A673 (cell line): ENCODE results near the gene STIM1.

Source experiments
- EZH2 ChIP-seq: fragments of 200-600 bp; sonication (generic); IDR thresholded peaks from 2 replicates; pipeline ENCODE4 v1.6.1; 2017; ENCODE audit warnings: borderline replicate concordance, low read depth, mild to moderate bottlenecking, mixed read lengths, antibody characterized with exemption, low read length; ENCODE audit not compliant: poor library complexity, severe bottlenecking
- TF ChIP-seq, protein P1 (sequence below): fragments of 300-800, 200-600 bp; sonication (generic); conservative IDR thresholded peaks from 2 replicates; pipeline ENCODE4 v1.5.1; 2017; ENCODE audit warnings: low read depth, mild to moderate bottlenecking, antibody characterized with exemption, low read length, moderate library complexity, mixed read lengths

DNA sequence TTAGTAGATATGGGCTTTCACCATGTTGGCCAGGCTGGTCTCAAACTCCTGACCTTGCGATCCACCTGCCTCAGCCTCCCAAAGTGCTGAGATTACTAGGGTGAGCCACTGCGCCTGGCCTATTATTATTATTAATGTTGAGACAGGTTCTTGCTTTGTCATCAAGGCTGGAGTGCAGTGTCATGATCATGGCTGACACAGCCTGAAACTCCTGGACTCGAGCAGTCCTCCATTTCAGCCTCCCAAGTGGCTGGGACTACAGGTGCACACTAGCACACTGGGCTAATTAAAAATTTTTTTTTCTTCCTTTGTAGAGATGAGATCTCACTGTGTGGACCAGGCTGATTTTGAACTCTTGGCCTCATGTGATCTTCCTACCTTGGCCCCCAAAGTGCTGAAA lies 102.0 kb downstream of the STIM1 start:
- TF ChIP-seq, protein P1, sequence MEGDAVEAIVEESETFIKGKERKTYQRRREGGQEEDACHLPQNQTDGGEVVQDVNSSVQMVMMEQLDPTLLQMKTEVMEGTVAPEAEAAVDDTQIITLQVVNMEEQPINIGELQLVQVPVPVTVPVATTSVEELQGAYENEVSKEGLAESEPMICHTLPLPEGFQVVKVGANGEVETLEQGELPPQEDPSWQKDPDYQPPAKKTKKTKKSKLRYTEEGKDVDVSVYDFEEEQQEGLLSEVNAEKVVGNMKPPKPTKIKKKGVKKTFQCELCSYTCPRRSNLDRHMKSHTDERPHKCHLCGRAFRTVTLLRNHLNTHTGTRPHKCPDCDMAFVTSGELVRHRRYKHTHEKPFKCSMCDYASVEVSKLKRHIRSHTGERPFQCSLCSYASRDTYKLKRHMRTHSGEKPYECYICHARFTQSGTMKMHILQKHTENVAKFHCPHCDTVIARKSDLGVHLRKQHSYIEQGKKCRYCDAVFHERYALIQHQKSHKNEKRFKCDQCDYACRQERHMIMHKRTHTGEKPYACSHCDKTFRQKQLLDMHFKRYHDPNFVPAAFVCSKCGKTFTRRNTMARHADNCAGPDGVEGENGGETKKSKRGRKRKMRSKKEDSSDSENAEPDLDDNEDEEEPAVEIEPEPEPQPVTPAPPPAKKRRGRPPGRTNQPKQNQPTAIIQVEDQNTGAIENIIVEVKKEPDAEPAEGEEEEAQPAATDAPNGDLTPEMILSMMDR, result no peak
- no peak for TF ChIP-seq EZH2
